ENCODE measurements around the gene ZFYVE16.
"Not testable (repeated sequence)": the region's sequence is repeated elsewhere in the genome, so short reads cannot be mapped to it uniquely, and the experiment has no call there.

The ZFYVE16 gene

GRCh38 chr5:80487829-80488721 lies 80.2 kb downstream of the ZFYVE16 start, which contains the start of gene FAM151B:
TSS of gene FAM151B (plus strand) at chr5:80488100. CDS start at chr5:80488124, 24 bp downstream.
- peak in 1 of 2 donors; percentile 26 for DNase-seq (ENCODE audit: low read depth in 2 of 2)

GRCh38 chr5:80491296-80491695 lies 83.4 kb downstream of the ZFYVE16 start:
- DNase-seq (ENCODE audit: low read depth in 2 of 2) = no peak

- no peak for DNase-seq (ENCODE audit: low read depth in 2 of 2)
These were observed 84.9 kb downstream of the ZFYVE16 start for GRCh38 chr5:80492741-80493140.

- DNase-seq (ENCODE audit: low read depth in 2 of 2) = not testable (repeated sequence)
These were observed 85.6 kb downstream of the ZFYVE16 start for GRCh38 chr5:80493443-80493842.

GRCh38 chr5:80495891-80496290 lies 88.0 kb downstream of the ZFYVE16 start:
- DNase-seq (ENCODE audit: low read depth in 2 of 2) = no peak

- no peak for DNase-seq (ENCODE audit: low read depth in 2 of 2)
These were observed 94.9 kb downstream of the ZFYVE16 start for GRCh38 chr5:80502800-80503199.

GRCh38 chr5:80503641-80504040 lies 95.8 kb downstream of the ZFYVE16 start:
- no peak for DNase-seq (ENCODE audit: low read depth in 2 of 2)

- no peak for DNase-seq (ENCODE audit: low read depth in 2 of 2)
These were observed 97.0 kb downstream of the ZFYVE16 start for GRCh38 chr5:80504833-80505232.

- no peak for DNase-seq (ENCODE audit: low read depth in 2 of 2)
These were observed 99.8 kb downstream of the ZFYVE16 start for GRCh38 chr5:80507663-80508062.

- DNase-seq (ENCODE audit: low read depth in 2 of 2) = no peak
These were observed 101.0 kb downstream of the ZFYVE16 start for GRCh38 chr5:80508844-80509243.

- DNase-seq (ENCODE audit: low read depth in 2 of 2) = no peak
These were observed 101.5 kb downstream of the ZFYVE16 start for GRCh38 chr5:80509362-80509761.

- no peak for DNase-seq (ENCODE audit: low read depth in 2 of 2)
These were observed 109.0 kb downstream of the ZFYVE16 start for GRCh38 chr5:80516826-80517225.

Data from stimulated activated CD8-positive, alpha-beta memory T cell treated with anti-CD3 and anti-CD28 coated beads, Interleukin-7, amount 100 ng/mL, for 1 hour (primary cell).